ENCODE data around the gene PRPF38A. TPM values are rescaled to one million over a fixed set of nuclear protein-coding genes. Genes with fewer than 3 reads are reported as not detected.

The PRPF38A gene
- total and polyA plus RNA-seq, 2 of the 4 experiments (the other 2 are of a cell fraction): 19.0 to 23.5 TPM

DNA sequence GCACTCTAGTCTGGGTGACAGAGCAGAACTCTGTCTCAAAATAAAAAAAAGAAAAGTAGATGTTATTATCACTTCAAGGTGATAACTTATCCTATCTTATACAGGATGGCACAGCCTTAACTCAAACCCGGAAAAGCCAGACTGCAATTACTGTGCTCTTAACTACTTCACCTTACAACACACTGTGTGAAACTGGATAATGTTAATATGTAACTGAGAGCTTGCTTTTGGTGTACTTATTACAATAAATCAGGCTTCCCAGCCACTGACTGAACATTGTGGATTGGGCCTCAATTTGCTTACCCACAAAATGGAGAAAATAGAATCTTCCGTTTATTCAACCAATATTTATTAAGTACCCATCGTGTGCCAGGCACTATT lies 1.6 kb upstream of the PRPF38A start:
- Histone ChIP-seq H3K4me2 (ENCODE audit: low read depth, low read length) (peak overlapping the region; percentile 94; the same call in 1 of the 2 replicates), H2BK20ac (ENCODE audit: low read depth, low read length) (no peak overlapping the region), H4K91ac (ENCODE audit: insufficient read depth, low read depth, low read length) (no peak overlapping the region), H3K9me1 (ENCODE audit: insufficient read depth, low read length) (no peaks in the 10 kb centered on the region), H3K4ac (ENCODE audit: low read depth, low read length) (no peak overlapping the region), H3K23ac (ENCODE audit: low read depth, low read length) (0 out of 2 replicates have a peak overlapping the region, but pooled peaks have one; percentile 38), H4K20me1 (ENCODE audit: insufficient read depth, low read length) (no peaks in the 10 kb centered on the region), H2AK5ac (ENCODE audit: low read depth, low read length) (no peak overlapping the region), H2BK15ac (ENCODE audit: low read depth, low read length) (no peak overlapping the region), H3K18ac (ENCODE audit: low read depth, low read length) (no peak overlapping the region), H4K8ac (ENCODE audit: low read depth in 2 of 2, low read length in 2 of 2) (peak overlapping the region in 1 of 2 experiments; percentile 40; a peak in 1 of 4 replicates), H2AFZ (replicated peaks; ENCODE audit: low read length, poor library complexity) (no peak overlapping the region), H3K27me3 (ENCODE audit: control insufficient read depth, insufficient read depth, low read length) (no peaks in the 10 kb centered on the region), H3K4me3 (ENCODE audit: insufficient read depth, low read depth, low read length) (no peak overlapping the region), H2BK5ac (ENCODE audit: low read depth, low read length, poor library complexity, severe bottlenecking) (no peak overlapping the region), H4K5ac (ENCODE audit: low read depth, low read length) (no peak overlapping the region), H3K36me3 (ENCODE audit: control insufficient read depth, insufficient read depth, low read length) (no peaks in the 10 kb centered on the region), H3K27ac (ENCODE audit: insufficient read depth, low read length) (no peak overlapping the region), H3K56ac (ENCODE audit: extremely low read depth, insufficient read depth, low read length) (no peak overlapping the region), H2AK9ac (replicated peaks; ENCODE audit: low read depth, low read length, poor library complexity) (no peak overlapping the region), H3K79me1 (ENCODE audit: low read depth in 1 of 2, low read length in 2 of 2) (peaks cover 5 to 40% of the 10 kb centered on the region in 2 experiments), H3K4me1 (ENCODE audit: control insufficient read depth, insufficient read depth, low read length) (no peaks in the 10 kb centered on the region), H3K9ac (ENCODE audit: low read depth, low read length) (peak overlapping the region; percentile 36; the same call in 1 of the 2 replicates), H2BK120ac (ENCODE audit: low read depth, low read length) (no peak overlapping the region), H3K14ac (replicated peaks; ENCODE audit: low read depth, low read length) (no peak overlapping the region), H3K9me3 (ENCODE audit: control insufficient read depth, insufficient read depth, low read length) (no peaks in the 10 kb centered on the region)
- no CpG with 5 or more reads among the region's 3 CpGs for WGBS, 2 experiments (ENCODE audit: extremely low coverage in 2 of 2, insufficient read length in 1 of 2)
- DNase-seq (no peak), ATAC-seq (ENCODE audit: low read depth) (no peak)
- dilution Hi-C loops (cut with HindIII; ENCODE audit: low sequenced_read_pairs, unreplicated experiment): no loop called here
- in situ Hi-C loops (cut with MboI; ENCODE audit: low sequenced_read_pairs): loop anchor here (10.0 kb wide), 1 partner anchor 282 kb away; no protein-coding TSS in a partner anchor
- intact Hi-C loops (cut with micrococcal nuclease): no loop called here
- TF ChIP-seq RCOR1 (IDR thresholded peaks at IDR 0.05; ENCODE audit: insufficient replicate concordance, low read length) (no peak), RAD21 (IDR thresholded peaks at IDR 0.05; ENCODE audit: low read length) (no peak), RFX5 (IDR thresholded peaks at IDR 0.05; ENCODE audit: low read depth, low read length) (no peak), MXI1 (IDR thresholded peaks at IDR 0.05; ENCODE audit: borderline replicate concordance, low read depth, low read length) (no peak), CHD1 (IDR thresholded peaks at IDR 0.05; ENCODE audit: low read depth, low read length) (no peak), MAFK (IDR thresholded peaks at IDR 0.05; ENCODE audit: low read depth, low read length) (no peak)
- CTCF ChIA-PET: interaction anchor here (0.6 kb wide), 1 partner anchor 70 kb away, joined by 3 read pairs; no protein-coding TSS in a partner anchor
- BruUV-seq (replicated peaks): no TSS peak
- POLR2A ChIA-PET (ENCODE audit: unreplicated experiment): no interaction called here
